ENCODE results near the gene ETV3L. TPM values are rescaled to one million over a fixed set of nuclear protein-coding genes. Genes with fewer than 3 reads are reported as not detected.

Gene ETV3L
- total RNA-seq (2014; rRNA removed; shearing (Covaris generic)), result not detected in 2 replicates

DNA sequence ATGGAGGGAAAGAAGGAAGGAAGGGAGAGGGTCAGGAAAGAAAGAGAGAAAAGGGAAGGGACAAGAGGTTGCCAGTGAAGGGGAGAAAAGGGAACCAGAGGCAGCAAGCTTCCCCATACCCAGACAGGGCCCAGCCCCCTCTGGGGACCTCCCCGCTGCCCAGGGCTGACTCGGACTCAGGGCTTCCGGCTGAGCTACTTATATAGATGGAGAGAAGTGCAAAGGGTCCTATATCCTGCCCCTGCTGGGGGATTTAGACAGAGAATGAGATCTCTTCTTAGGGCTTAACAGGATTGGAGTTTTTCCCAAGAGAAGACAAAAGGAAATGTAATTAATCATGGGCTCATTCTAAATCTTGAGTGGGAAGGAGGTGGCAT, at the start of gene ETV3L:
ETV3L (minus strand) TSS at position 176 of the 377 bp plus-strand sequence. CDS start 285 bp downstream, outside the sequence.
- no peak for DNase-seq (ENCODE audit: low read depth)

DNA sequence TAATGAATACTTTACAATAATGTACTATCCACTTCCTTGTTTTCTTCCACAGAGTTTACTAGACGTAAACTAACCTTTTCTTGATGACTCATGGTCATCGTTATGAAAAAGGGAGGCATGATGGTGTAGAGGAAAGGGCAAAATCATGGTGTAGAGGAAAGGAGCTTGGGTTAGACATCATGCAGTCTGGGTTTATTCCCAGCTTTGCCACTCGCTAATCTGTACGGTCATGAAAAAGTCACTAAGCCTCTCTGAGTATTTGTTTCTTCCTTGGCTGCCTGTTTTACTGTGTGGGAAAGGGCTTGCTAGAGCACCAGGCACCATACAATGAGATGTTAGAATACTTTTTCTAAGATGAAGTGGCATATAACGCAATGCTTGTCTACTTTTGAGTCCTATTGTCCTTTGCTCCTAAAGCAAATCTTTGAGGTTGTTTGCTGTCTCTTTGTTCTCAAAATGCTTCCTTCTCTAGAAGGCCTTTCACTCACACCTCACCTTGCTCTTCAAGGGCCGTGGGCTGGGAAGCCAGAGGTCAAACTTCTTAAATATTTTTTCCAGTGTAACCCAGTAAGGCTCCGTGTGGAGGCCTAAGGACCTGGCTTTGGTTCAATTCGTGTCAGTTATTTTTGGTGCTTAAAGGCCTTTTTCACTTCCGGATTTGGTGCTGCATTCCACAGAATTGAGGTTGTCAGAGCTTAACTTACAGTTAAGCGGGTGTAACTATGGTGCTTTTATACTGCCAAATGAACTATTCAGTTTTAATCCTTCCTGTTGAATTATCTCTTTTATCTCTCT, 48.5 kb upstream of the ETV3L start:
- no peak for DNase-seq (ENCODE audit: low read depth)

DNA sequence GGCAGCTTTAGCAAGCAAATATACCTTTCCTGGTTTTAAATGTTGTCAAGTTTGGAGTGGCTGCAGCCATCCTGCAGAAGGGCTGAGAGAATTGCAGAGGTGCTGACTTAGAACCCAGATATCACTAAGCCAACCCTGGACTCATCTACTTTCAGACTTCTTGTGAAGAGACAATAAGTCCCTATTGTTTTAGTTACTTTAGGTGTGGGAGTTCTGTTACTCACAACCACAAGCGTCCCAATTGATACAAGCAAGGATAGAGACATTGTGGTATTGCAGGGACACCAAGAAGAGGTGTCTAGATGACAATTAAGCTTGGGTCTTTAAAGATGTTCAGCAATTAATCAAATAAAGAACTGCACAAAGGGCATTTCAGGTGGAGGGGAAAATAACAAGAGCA, 47.4 kb upstream of the ETV3L start:
- no peak for DNase-seq (ENCODE audit: low read depth)

- DNase-seq (ENCODE audit: low read depth), result no peak
These were observed 46.6 kb upstream of the ETV3L start for GRCh38 chr1:157146244-157146643.

DNA sequence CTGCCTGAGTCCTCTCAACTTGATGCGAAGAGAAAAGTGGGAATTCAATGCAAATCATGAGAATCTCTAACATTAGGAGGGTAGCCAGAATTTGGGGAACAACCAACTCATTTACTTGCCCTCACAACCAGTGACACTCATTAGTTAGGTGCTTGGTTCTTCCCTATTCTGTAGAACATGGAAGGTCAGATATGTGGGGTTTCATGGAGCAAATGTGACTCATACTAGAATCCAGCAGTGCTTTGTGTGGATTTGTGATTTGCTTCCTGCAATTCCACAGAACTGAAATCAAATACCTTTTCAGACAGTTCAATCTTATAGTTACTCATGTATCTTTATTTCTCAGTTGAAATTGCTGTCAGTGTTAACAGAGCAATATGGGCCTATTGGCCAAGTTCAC, 45.5 kb upstream of the ETV3L start:
- DNase-seq (ENCODE audit: low read depth), result no peak

DNA sequence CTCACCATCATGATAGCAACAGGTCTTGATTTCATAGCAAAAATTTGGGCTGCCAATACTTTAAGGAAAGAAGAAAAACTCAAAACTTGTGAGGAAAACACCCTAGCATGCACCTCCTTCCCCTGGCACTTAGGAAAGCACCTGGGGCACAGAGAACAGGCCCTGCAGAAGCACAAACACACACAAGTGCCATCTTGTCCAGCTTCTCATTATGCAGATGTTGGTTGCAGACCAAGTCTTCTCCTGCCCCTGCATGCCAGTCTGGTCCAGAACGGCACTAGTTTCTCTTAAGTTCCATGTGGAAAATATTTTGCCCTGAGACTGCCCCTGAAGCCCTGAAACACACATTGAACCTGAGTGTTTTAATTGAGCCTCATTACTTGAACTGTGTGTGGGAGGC, 44.9 kb upstream of the ETV3L start:
- DNase-seq (ENCODE audit: low read depth), result no peak

- DNase-seq (ENCODE audit: low read depth), result no peak
These were observed 43.3 kb upstream of the ETV3L start for GRCh38 chr1:157142765-157143423.

- DNase-seq (ENCODE audit: low read depth), result no peak
These were observed 42.6 kb upstream of the ETV3L start for GRCh38 chr1:157142201-157142600.

DNA sequence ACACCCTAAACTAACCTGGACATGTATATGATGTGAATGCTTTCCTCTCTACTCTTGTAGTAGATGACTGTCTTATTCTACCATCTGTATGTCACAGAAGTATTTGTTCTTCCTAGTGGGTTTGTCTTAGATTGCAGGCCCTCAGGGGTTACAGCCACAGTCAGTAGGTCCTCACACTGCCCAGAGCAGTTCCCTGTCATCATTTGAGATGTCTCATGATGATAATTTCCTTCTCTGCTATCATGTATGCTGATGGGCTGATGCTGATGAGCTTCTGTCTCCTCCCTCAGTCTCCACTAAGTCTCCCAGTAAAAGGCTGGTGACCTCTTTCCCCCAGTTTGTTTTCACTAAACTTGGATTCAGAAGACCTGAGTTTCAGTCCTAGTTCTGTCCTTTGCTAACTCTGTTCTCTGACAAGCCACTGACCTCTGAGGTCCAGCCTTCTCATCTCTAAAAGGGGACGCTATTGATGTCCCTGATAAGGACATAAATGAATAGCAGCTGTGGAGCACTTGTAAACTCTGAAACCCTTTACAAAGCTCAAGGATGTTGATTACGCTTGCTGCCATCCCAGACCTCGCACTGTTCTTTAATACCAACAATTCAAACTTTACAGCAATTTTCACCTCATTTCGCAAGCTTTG, 41.7 kb upstream of the ETV3L start:
- no peak for DNase-seq (ENCODE audit: low read depth)

DNA sequence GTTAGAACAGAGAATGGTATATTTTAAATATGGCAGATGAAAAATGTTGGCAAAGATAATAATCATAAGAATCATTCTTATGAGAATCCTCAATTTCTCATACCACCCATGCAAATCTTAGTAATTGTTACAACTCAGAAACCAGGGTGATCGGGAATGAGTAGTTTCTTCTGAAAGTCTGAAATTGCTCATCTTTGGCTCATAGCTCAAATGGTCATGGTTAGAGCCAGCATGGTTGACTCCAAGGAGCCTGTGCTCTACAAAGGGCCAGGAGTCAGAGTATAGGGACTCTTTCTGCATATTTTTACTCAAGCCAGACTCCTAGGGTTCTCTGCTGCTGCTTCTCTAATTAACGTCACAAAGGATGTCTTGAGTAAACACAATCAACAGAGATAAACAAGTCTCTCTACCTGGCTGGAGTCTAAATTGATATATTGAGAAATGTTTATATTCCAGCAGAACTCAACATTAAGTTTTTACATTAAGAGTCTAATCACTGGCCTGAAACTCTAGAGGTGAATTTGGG, 40.5 kb upstream of the ETV3L start:
- DNase-seq (ENCODE audit: low read depth), result no peak

DNA sequence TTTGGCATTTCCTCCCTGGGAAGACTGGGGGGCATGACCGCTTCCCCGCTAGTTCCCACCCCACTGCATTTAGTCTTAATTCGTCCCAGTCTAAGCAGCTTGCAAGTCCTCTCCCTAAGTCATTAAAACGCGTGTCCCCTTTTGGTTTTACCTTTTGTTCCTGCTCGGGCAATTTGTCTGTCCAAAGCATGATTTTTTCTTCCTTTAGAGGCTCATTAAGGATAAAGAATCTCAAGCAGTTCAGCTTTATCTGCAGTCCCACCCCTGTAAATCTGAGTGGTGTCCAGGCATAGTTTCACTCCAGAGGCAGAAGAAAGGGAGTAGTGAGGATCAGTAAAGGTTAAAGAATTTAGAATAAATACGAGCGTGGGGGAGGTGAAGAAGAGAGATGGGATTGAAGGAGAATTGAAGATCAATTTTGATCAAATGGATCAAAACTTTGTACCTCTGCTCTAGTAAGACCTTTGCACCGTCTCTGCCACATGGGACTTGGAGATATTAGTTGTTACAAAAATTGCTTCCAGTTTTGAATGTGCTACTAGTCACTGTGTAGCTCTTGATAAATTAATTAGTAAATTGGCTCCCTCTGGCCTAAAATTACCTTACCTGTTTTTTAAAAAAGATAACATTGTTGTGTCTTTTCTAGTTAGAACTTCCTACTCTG, 39.6 kb upstream of the ETV3L start:
- no peak for DNase-seq (ENCODE audit: low read depth)

DNA sequence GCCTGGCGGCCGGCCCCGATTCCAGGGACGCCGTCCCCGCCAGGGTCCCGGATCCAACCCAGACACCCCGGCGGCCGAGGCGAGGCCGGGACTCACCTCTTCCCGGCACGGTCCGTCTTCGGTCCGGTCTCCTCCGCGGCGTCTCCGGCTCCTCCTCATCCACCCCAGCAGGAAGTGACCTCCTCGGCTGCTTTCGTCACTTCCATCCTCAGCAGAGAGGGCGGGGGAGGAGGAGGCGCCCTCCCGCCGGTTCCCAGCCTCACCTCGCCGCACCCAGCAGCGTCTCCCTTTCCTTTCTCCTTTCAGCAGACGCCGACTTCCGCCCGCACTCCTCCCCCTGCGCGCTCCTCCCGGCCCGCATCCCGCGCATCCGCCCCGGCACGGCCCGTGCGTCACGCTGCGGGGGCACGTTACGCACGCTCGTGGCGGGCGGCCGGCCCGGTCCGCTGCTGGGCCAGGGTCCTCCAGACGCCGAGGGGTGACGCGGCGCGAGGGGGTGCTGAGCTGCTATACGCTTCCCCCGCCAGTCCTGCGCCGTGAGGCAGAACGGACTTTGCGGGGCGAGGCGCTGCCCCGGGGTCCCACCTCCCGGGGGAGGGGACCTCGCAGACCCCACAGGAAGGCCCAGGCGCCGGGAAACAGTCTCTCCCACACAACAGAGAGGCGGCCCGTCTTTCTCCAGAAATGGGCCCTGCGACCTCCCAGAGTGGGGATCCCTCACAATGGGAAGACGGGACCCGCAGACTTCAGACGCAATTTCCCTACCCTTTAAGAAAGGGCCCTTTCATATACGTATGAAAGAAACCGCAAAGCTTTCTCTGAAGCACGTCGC, 38.8 kb upstream of the ETV3L start, which contains the start of gene ETV3:
ETV3 (minus strand) TSS at position 176 of the 832 bp plus-strand sequence. CDS start 2,043 bp downstream, outside the sequence.
- peak; percentile 97 for DNase-seq (ENCODE audit: low read depth)

- DNase-seq (ENCODE audit: low read depth), result peak; percentile 22
These were observed 38.0 kb upstream of the ETV3L start for GRCh38 chr1:157137408-157138219.

- peak; percentile 40 for DNase-seq (ENCODE audit: low read depth)
These were observed 37.4 kb upstream of the ETV3L start for GRCh38 chr1:157137046-157137407.

- no peak for DNase-seq (ENCODE audit: low read depth)
These were observed 36.5 kb upstream of the ETV3L start for GRCh38 chr1:157136133-157136532.

- no peak for DNase-seq (ENCODE audit: low read depth)
These were observed 36.0 kb upstream of the ETV3L start for GRCh38 chr1:157135646-157136045.

DNA sequence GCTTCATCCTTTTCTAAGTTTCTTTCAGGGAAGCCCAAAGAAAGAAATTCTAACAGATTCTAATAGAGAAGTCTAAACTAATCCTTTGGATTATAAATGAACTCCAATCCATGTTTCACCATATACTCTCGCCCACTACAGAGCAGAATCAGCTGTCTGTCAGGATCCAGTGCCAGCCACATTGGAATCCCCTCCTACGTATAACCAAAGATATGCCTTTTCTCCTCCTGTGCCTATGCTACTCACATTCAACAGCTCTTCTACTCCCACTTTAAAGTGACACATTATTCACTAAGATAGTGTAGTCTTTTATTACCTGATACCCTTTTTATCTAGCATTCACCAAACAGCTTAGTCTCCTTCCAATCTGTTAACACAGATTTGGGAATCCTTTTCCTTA, 35.5 kb upstream of the ETV3L start:
- no peak for DNase-seq (ENCODE audit: low read depth)

- DNase-seq (ENCODE audit: low read depth), result no peak
These were observed 34.8 kb upstream of the ETV3L start for GRCh38 chr1:157134442-157134841.

GRCh38 chr1:157133426-157133825, 33.8 kb upstream of the ETV3L start:
- no peak for DNase-seq (ENCODE audit: low read depth)

GRCh38 chr1:157132616-157133167, 33.1 kb upstream of the ETV3L start:
- DNase-seq (ENCODE audit: low read depth), result no peak
